Measurements from ENCODE around the gene RBM23. TPM values are rescaled to one million over a fixed set of nuclear protein-coding genes. Genes with fewer than 3 reads are reported as not detected.

RBM23 gene
- polyA plus RNA-seq, 1 donor (not counting 4 experiments of a cell fraction or from before 2014, with no cell fraction given), result 50.8 TPM

DNA sequence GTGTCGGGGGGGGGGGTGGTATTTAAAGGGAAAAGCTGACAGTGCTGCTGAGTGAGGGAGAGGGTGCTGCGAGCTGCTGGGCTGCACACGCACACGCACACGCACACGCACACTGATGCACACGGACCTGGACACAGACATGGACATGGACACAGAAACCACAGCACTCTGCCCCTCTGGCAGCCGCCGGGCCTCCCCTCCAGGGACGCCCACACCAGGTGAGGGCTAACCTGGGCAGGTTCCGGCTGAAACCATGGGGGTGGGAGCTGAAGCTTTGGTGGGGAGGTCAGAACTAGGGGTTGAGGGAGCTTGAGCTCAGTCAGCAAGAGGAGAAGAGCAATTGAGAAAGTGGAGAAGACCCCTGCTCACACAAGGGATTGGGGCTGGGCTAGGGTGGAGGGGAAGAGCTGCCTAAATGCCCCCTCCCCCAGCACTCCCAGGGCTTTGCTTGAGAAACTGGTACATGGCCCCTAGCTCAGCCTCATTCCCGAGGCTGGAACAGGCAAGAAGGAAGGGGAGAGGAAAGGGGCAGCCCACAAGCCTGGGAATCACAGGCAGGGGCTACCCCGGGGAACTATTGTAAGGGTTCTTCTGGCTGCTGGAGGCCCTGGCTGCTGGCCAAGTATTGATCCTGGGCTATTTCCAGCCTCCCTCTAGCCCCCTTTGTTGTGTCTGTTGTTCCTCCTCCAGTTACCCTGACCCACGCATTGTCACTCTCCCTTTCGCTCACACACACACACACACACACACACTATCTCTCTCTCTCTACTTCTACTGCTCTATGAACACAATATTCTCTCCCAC, 35.6 kb downstream of the RBM23 start, which contains the start of gene REM2:
Gene REM2, plus strand, starts transcription at position 50 of the 804 bp plus-strand sequence. Its CDS starts 66 bp downstream, at position 116.
- Histone ChIP-seq H3K9me3 (ENCODE audit: control insufficient read depth, low read depth, low read length) (no peaks in the 10 kb centered on the region), H3K27me3 (ENCODE audit: control insufficient read depth, extremely low read depth, insufficient read depth, low read length) (no peaks in the 10 kb centered on the region), H2AFZ (ENCODE audit: control insufficient read depth, low read length) (no peak within 1 kb of the TSS), H3K4me1 (ENCODE audit: control insufficient read depth, extremely low read depth, insufficient read depth, low read length) (peaks cover 15% of the 10 kb centered on the region), H4K20me1 (ENCODE audit: control insufficient read depth, extremely low read depth, insufficient read depth, low read length) (no peaks in the 10 kb centered on the region), H3K9me1 (ENCODE audit: control insufficient read depth, extremely low read depth, insufficient read depth, low read length) (no peaks in the 10 kb centered on the region), H3K4me3 (ENCODE audit: control insufficient read depth in 2 of 3, extremely low read depth in 1 of 3, insufficient read depth in 2 of 3, low read depth in 1 of 3, low read length in 3 of 3) (no peak within 1 kb of the TSS), H3K27ac (ENCODE audit: control insufficient read depth, insufficient read depth, low read length) (no peak within 1 kb of the TSS), H3K36me3 (ENCODE audit: control insufficient read depth in 2 of 2, extremely low read depth in 1 of 2, insufficient read depth in 2 of 2, low read length in 2 of 2) (peaks cover 5 to 9% of the 10 kb centered on the region in 2 experiments), H3K9ac (ENCODE audit: control insufficient read depth, extremely low read depth, insufficient read depth, low read length) (no peak within 1 kb of the TSS), H3K79me2 (ENCODE audit: control insufficient read depth, insufficient read depth, low read length) (no peaks in the 10 kb centered on the region), H3K4me2 (ENCODE audit: control insufficient read depth, extremely low read depth, insufficient read depth, low read depth, low read length) (peak within 1 kb of the TSS; percentile 15)
- no peak for FAIRE-seq
- dilution Hi-C loops (cut with MboI; ENCODE audit: extremely low pct_ligation_motif_present, low sequenced_read_pairs), result no loop called here
- TF ChIP-seq EZH2 (IDR thresholded peaks at IDR 0.05; ENCODE audit: low read length), result no peak
- TF ChIP-seq, protein P1, sequence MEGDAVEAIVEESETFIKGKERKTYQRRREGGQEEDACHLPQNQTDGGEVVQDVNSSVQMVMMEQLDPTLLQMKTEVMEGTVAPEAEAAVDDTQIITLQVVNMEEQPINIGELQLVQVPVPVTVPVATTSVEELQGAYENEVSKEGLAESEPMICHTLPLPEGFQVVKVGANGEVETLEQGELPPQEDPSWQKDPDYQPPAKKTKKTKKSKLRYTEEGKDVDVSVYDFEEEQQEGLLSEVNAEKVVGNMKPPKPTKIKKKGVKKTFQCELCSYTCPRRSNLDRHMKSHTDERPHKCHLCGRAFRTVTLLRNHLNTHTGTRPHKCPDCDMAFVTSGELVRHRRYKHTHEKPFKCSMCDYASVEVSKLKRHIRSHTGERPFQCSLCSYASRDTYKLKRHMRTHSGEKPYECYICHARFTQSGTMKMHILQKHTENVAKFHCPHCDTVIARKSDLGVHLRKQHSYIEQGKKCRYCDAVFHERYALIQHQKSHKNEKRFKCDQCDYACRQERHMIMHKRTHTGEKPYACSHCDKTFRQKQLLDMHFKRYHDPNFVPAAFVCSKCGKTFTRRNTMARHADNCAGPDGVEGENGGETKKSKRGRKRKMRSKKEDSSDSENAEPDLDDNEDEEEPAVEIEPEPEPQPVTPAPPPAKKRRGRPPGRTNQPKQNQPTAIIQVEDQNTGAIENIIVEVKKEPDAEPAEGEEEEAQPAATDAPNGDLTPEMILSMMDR (optimal IDR thresholded peaks at IDR 0.05 in 1 of 3, IDR thresholded peaks at IDR 0.05 in 1 of 3, conservative IDR thresholded peaks at IDR 0.05 in 1 of 3; ENCODE audit: extremely low read depth in 1 of 3, insufficient read depth in 2 of 3, low read length in 3 of 3), result no peak
- no peak for DNase-seq (ENCODE audit: low read depth, low spot score)

DNA sequence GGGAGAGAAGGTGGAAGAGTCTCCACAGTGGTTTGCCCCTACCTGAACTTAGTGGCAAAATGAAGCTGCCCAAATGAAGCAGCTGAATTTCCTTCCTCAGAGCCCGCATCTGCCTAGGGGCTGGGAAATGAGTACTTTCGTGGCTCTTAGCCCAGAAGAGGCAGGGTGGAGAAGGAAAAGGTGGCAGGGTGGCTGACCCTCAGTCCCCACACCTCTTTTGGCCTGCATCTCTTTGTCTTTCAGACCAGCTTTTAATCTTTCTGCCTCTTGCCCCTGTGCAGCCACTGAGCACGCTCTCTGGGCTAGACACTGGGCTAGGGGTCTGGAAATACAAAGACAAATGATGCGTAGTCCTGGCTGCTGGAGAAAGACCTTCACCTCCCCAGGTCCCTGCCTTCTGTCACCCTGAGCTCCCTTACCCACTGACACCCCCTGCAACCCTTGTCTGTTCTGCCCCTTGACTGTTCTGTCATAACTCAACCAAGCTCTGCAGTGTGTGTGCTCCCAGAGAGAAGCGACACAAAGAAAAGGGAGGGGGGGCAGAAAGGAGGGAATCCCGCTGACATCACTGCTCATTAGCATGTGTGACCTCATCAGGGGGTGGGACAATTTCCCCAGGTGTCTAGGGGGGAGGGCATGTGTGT, 36.3 kb downstream of the RBM23 start:
- Histone ChIP-seq H2AFZ (ENCODE audit: control insufficient read depth, low read length) (no peak overlapping the region), H3K36me3 (ENCODE audit: control insufficient read depth in 2 of 2, extremely low read depth in 1 of 2, insufficient read depth in 2 of 2, low read length in 2 of 2) (peaks cover 5 to 14% of the 10 kb centered on the region in 2 experiments), H3K4me2 (ENCODE audit: control insufficient read depth, extremely low read depth, insufficient read depth, low read depth, low read length) (peak overlapping the region; percentile 15), H3K27ac (ENCODE audit: control insufficient read depth, insufficient read depth, low read length) (no peak overlapping the region), H3K9ac (ENCODE audit: control insufficient read depth, extremely low read depth, insufficient read depth, low read length) (no peak overlapping the region), H3K9me3 (ENCODE audit: control insufficient read depth, low read depth, low read length) (no peaks in the 10 kb centered on the region), H3K79me2 (ENCODE audit: control insufficient read depth, insufficient read depth, low read length) (no peaks in the 10 kb centered on the region), H4K20me1 (ENCODE audit: control insufficient read depth, extremely low read depth, insufficient read depth, low read length) (no peaks in the 10 kb centered on the region), H3K4me1 (ENCODE audit: control insufficient read depth, extremely low read depth, insufficient read depth, low read length) (peaks cover 12% of the 10 kb centered on the region), H3K27me3 (ENCODE audit: control insufficient read depth, extremely low read depth, insufficient read depth, low read length) (no peaks in the 10 kb centered on the region), H3K4me3 (ENCODE audit: control insufficient read depth in 2 of 3, extremely low read depth in 1 of 3, insufficient read depth in 2 of 3, low read depth in 1 of 3, low read length in 3 of 3) (no peak overlapping the region), H3K9me1 (ENCODE audit: control insufficient read depth, extremely low read depth, insufficient read depth, low read length) (no peaks in the 10 kb centered on the region)
- DNase-seq (ENCODE audit: low read depth, low spot score), result no peak
- no peak for FAIRE-seq
- dilution Hi-C loops (cut with MboI; ENCODE audit: extremely low pct_ligation_motif_present, low sequenced_read_pairs), result no loop called here
- TF ChIP-seq, protein P1 (optimal IDR thresholded peaks at IDR 0.05 in 1 of 3, IDR thresholded peaks at IDR 0.05 in 1 of 3, conservative IDR thresholded peaks at IDR 0.05 in 1 of 3; ENCODE audit: extremely low read depth in 1 of 3, insufficient read depth in 2 of 3, low read length in 3 of 3), result no peak
- TF ChIP-seq EZH2 (IDR thresholded peaks at IDR 0.05; ENCODE audit: low read length), result no peak
